ENCODE results near the gene YKT6. TPM values are rescaled to one million over a fixed set of nuclear protein-coding genes. Genes with fewer than 3 reads are reported as not detected.

YKT6 gene
- total RNA-seq, 4 donors from 2014 or later: 48.3 to 75.8 (median 54.4) TPM

- DNase-seq (ENCODE audit: low spot score) (no peak), ATAC-seq (ENCODE audit: low FRiP score) (no peak)
- no peak for TF ChIP-seq CTCF (IDR thresholded peaks at IDR 0.05)
These were observed 17.8 kb downstream of the YKT6 start for GRCh38 chr7:44218418-44219201.

- no peak for TF ChIP-seq CTCF (IDR thresholded peaks at IDR 0.05)
- DNase-seq (ENCODE audit: low spot score) (no peak), ATAC-seq (ENCODE audit: low FRiP score) (no peak)
These were observed 18.7 kb downstream of the YKT6 start for GRCh38 chr7:44219371-44220045.

- ATAC-seq (ENCODE audit: low FRiP score) (no peak), DNase-seq (ENCODE audit: low spot score) (no peak)
- TF ChIP-seq CTCF (IDR thresholded peaks at IDR 0.05): no peak
These were observed 19.2 kb downstream of the YKT6 start for GRCh38 chr7:44220046-44220357.

GRCh38 chr7:44220358-44221112 is 19.8 kb downstream of the YKT6 start:
- no peak for DNase-seq (ENCODE audit: low spot score)
- no peak for TF ChIP-seq CTCF (IDR thresholded peaks at IDR 0.05)
- no peak for ATAC-seq (ENCODE audit: low FRiP score)

- ATAC-seq (ENCODE audit: low FRiP score): no peak
- no peak for TF ChIP-seq CTCF (IDR thresholded peaks at IDR 0.05)
- no peak for DNase-seq (ENCODE audit: low spot score)
These were observed 20.5 kb downstream of the YKT6 start for GRCh38 chr7:44221231-44221791.

- no peak for ATAC-seq (ENCODE audit: low FRiP score)
- no peak for DNase-seq (ENCODE audit: low spot score)
- TF ChIP-seq CTCF (IDR thresholded peaks at IDR 0.05): no peak
These were observed 21.3 kb downstream of the YKT6 start for GRCh38 chr7:44222074-44222473.
